Germinal center (tissue), 1 donor: ENCODE results near the gene MTHFD1L.

Source experiments
- DNase-seq: peaks from one replicate; pipeline ENCODE4 v3.0.0; 2012; ENCODE audit warnings: mixed read lengths, low spot score

MTHFD1L gene

DNA sequence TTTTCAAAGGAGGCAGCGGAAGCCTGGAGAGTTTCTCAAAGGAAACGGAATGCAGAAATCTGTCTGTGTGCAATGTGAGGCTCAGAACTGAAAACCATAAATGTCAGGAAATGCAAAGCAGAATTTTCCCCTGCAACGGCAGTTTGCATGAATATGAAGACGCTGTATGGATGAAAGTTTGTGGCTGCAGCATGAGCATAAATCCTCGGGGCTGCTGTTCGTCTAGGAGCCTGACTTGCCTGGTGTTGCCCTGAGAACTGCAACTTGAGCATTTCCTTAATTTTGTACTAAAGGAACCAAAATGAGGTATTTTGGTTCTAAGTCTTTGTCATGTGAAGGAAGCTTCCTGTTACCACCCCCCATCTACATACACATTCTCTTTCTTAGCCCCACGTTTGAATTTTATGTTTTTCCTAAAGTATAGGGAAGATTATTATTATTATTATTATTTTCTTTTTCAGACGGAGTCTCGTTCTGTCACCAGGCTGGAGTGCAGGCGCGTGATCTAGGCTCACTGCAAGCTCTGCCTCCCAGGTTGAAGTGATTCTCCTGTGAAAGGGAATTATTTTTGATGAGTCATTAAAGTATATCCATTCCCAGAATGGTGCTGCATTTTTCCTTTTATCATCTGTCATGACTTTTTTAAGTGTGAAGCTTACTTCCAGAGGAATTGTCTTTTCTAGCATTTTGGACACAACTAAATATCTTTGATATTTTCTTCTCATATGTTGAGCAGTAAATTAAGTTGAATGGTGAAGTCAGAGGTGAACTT, 33.1 kb downstream of the MTHFD1L start:
- DNase-seq: no peak

DNA sequence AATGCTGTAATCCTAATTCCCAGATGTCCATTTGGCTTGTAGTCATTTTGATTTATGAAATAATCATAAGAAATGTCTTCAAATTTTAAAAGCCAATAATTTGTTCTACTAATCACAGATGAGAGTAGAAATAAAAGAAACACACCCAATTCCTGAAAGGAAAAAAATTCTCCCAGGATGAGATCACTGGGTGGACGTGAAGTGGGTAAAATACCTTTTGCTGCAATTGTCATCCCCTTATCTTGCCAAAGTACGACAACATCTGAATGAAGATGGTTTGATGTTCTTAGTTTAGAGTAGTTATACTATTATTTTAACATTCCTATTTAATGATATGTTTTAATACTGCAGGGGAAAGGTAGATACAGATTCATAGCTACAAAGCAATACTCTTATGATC, 33.7 kb downstream of the MTHFD1L start:
- no peak for DNase-seq

DNA sequence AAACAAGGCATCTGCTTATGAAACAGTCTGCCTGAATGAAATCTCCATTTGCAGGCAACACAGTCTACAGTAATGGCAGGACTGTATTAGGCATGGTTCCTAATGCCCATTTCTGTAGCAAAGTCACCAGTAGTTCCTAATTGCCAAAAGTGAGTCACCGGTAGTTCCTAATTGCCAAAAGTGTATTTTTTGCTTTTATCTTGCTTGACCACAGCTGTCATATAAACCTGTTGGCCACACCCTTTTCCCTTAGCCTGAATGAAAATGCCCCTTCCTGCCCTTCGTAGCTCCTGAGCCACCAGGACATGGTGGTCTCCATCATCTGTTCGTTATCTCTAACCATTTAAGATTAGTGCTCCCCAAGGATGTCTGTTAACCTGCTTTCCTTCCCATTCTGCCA, 34.5 kb downstream of the MTHFD1L start:
- no peak for DNase-seq

DNA sequence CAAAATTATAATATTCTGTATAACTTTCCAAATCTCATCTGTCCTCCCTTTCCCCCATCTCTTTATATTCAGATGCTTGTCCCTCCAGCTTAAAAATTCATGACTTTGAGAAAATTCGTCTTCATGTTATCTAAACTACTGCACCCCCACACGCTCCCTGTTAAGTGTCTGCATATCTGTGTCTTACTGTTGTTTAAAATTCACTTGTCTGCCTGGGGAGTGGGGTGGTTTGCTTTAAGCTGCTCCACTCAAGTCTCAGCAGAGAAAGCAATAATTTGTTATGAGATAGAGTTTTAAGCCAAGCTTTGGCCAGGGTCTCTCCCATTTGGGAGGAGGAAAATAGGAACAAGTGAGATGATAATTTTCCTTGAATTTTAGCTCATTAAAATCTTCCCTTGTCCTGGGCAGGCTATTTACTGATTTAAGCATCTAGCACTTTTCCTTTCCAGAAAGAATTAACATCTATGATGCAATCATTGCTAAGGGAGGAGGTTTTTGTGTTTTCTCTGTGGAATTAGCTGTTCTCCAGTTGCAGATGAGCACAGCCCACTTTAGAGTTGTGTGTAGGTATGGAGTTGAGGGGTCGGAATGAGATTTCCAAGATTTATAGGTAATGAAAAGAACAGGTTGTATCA, 36.8 kb downstream of the MTHFD1L start:
- DNase-seq: no peak

DNA sequence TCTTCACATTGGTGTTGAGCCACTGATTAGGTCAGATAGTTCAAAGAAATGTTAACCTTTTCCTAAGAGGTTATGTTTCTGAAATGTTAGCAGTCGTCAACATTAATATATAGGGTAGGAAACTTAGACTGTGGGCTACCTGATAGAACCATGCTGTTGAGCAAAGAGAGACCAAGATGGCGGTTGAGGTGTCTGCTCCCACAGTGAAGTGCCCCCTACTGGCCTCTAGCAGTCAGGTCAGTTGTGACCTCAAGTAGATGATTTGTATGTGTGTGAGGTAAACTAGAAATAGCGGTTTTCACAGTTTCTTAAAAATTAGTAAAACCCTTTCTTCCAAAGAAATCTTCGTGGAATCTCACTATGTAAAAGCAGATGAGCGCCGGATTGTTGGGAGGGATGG, 40.3 kb downstream of the MTHFD1L start:
- DNase-seq: no peak

DNA sequence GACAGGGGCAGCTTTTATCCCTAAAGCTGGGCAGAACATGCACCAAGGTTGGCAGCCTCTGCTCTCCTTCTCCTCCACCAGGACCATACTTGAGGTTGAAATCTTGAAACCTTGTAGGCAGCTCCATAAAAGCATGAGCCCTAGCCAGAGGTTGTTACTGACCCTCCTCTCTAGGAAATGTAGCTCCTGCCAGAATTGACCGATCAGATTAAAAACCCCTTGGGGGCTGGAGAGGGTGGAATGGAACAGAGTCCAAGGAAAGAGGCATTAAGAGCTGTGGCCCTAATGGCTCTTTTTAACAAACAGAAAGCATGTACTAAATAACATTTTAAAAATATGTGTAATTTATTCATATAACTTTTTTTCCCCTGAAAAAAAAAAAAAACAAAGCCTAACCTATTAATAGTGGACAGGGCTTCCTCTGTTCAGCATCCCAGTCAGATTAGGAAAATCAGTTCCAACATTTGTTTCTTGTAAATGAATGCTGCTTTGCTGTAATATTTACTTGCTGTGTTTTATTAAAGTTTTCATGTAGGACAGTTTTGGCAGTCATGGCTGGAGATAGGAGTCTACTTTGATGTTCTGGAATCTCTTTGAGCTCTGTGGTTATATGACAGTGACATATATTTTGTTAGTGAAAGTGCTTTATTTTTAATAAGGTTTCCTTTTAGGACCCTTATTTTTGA, 41.3 kb downstream of the MTHFD1L start:
- no peak for DNase-seq

DNA sequence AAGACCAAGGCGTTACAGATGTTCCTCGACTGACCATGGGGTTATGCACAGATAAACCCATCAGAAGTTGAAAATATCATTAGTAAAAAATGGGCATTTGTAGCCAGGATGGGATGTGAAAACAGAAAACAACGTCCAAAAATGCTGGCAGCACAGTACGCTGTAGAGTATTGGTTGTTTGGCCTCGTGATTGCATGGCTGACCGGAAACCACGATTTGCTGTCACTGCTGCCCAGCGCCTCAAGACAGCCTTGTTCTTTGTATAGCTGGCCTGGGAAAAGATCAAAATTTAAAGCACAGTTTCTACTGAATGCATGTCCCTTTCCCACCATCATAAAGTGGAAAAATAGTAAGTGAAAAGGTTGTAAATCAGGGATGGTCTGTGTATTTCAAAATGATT, 41.9 kb downstream of the MTHFD1L start:
- DNase-seq: no peak

DNA sequence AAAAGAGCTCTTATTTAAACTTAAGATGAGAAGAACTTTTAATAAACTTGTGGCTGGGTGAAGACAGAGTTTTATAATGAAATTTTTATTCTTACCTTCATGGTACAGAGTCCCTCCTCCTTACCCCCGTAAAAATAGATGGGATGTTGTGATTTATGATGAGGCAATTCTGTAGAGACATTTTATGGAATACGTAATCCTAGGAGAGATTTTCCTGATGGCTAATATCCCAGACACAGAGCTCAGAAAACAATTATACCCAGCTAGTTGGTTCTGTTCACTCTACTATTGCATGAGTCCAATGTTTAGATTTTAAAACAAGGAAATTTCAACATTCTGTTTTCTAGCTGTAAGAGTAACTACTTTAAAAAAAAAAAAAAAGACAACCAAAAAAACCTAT, 43.4 kb downstream of the MTHFD1L start:
- DNase-seq: no peak

DNA sequence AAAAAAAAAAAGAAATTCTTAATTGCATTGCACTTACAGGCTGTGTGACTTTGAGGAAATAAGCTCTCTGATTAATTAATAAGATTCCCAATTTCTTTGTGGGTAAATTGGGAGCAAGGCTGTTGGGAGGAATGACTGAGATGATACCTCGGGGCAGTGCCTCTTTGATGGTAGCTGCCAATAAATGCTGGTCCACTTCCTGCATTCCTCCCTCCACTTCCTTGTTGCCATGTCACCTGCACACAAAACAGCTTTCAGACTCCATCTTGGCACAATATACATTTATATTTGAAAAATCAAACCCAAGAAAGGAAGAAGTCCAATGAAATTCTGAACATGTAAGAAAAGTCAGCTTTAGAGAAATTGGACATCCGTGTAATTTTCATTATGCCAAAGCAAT, 45.1 kb downstream of the MTHFD1L start:
- DNase-seq: no peak

DNA sequence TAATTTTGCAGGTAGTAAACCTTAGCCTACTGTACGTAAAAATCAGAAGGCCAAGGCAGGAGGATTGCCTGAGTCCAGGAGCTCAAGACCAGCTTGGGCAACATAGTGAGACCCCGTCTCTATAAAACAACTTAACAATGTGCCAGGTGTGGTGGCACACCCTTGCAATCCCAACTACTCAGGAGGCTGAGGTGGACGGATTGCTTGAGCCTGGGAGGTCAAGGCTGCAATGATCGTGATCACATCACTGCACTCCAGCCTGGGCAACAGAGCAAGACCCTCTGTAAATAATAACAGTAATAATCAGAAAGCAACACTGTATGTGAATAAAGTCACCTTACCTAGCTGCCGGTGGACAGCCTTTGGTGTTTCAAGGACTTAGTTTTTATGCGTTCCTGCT, 48.9 kb downstream of the MTHFD1L start:
- no peak for DNase-seq

DNA sequence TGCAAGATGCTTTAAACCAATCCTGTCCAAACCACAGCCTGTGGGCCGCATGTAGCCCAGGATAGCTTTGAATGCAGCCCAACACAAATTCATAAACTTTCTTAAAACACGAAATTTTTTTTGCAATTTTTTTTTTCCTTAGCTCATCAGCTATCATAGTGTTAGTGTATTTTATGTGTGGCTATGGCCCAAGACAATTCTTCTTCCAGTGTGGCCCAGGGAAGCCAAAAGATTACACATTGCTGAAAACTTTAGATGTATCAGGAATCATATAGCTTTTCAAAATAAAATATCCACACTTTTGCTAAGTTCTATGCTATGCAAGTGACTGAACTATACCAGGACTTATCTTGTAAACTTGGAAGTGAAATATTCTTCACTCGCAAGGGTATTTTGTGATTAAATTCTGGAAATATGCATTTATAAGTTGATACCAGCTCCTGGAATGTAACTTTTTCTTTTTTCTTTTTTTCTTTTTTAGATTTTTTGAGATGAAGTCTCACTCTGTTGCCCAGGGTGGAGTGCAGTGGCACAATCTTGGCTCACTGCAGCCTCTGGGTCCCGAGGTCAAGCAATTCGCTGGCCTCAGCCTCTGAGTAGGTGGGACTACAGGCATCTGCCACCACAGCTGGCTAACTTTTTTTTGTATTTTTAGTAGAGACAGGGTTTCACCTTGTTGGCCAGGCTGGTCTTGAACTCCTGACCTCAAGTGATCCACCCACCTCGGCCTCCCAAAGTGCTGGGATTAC, 49.8 kb downstream of the MTHFD1L start:
- DNase-seq: no peak

DNA sequence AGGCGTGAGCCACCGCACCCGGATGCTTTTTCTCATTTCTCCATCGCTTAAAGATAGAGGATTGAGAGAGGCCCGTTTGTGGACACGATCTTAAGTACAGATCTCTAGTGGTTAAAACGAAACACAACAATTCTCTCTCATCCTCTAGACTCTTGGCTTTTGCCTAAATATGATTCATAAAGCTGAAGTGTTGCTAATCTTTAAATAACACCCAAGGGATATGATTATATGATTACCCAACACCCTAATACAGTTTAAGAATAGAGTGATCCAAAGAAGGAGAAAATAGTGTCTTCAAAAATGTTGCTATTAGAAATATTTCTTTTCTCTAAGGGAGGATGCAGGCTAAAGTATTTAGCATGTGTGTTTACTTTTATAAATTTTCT, 50.4 kb downstream of the MTHFD1L start:
- DNase-seq: no peak

DNA sequence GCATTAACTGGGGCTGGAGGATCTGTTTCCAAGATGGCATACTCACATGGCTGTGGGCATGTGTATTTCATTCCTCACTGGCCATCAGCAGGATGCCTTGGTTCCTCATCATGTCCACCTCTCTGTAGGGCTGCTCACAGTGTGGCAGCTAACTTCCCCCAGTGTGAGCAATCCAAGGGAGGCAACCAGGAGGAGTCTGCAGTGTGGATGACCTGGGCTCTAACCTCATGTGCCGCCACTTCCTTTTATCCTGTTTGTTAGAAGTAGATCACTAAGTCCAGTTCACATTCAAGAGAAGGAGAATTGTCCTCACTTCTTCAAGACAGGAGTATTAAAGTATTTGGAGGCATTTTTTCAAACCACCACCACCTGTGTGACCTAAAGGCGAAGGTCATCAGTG, 54.4 kb downstream of the MTHFD1L start:
- DNase-seq: no peak

DNA sequence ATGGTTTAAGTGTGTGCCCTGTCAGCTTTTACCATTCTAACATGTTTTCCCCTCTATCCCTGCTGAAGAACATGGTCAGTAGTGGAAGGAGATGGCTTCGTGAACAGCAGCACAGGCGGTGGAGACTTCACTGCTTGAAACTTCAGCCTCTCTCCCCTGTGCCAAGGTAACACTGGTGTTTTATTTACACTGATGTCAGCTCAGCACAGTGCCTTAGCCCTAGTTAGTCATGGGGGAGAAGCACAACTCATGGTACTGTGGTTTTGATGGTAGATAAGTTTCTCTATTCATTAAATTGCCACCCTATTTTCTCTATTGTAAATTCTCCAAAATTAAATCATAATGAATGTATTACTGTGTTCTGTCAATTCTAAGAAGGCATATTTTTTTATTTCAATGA, 56.6 kb downstream of the MTHFD1L start:
- no peak for DNase-seq

DNA sequence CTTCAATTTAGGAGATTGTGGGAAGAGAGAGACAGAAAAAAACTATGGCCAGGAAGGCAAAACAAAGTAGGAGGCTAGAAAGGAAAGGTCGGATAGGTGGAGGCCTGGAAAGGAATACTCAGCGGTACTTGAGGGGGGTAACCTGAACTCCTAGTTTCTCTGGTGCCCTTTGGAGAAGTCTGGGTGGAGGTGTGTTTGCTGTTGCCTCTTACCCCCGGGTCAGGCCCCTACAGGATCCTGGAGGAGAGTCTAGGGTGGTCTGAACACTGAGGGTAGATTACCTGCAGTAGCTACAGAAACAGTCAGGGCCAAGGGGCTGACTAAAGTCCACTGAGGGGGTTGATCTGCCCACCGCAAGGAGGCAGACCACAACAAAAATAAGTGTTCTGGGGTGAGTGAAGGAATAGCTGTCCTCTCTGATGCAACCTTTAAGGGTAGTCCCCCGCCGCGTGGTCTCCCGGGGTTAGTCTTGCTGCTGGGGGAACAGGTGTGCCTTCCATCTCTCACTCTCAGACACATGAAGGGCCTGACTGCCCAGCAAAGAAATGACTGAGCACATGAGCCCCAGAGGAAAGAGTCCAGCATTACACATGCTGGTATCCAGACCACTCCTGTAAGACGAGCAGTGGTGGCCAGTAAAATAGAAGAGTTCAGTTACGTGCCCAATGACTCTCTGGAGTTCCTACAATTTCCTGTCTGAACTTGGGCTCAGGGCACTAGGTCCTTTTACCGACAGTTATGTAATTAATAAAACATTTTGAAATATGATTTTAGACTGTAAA, 59.5 kb downstream of the MTHFD1L start:
- no peak for DNase-seq

DNA sequence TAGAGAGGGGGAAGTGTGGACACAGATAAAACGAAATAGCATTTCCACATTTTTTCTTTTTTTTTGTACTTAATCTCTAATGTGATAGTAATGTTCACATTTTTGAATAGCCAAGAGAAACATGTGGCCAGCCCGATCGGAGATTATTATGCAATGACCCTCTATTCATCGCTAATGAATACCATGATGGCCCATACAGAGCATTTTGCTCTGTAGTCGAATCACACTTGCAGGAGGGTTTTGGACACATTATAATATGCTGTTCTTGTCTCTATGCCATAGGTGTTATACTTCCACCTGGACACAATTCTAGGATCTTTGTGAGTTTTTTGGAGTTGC, 60.1 kb downstream of the MTHFD1L start:
- DNase-seq: no peak

DNA sequence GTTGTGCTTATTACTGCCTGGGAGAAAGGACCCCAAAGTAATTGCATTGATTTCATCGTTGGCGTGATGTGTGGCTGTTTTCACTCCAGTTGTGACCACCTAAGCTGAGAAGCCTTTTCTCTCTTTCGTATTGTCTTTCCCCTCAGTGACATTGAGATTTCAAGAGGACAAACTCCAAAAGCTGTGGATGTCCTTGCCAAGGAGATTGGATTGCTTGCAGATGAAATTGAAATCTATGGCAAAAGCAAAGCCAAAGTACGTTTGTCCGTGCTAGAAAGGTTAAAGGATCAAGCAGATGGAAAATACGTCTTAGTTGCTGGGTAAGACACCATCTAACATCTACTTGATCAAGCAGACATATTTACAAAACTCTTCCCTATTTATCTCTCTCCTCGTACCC, 60.5 kb downstream of the MTHFD1L start:
- DNase-seq: no peak

DNA sequence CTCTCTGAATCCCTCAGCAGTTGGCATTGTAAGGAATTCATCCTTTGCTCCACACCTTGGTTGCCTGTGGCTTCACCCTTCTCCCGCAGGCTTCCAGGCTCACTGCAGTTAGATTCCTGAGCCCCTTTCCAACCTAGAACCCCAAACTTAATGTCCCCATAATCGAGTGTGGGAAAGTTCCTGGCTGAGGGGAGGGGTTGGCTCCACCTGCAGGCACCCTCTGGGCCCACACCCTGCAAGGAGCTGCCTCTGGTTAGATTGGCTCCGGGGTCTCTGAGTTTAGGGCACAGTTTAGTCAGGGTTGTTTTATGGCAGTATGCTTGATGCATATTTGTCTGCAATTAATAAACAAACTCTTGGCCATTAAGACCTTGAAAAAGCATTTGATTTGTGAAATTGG, 63.4 kb downstream of the MTHFD1L start:
- no peak for DNase-seq

DNA sequence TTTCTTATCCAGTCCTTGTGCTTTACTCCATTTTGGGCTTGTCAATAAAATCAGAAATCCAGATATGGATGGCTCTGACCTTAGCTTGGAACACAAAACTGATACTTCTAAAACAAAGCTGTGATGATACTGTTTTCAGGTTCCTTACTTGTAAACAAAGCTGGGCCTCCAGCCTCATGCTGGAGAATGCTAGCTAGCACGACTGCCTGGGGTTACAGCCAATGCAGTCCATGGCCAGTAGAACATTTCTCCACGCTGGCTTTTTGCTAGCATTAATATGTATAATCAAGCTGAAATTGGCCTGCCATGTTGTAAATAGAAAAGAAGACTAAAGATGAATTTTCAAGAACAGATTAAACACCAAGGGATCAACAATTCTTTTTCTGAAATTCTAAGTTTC, 63.9 kb downstream of the MTHFD1L start:
- DNase-seq: no peak

DNA sequence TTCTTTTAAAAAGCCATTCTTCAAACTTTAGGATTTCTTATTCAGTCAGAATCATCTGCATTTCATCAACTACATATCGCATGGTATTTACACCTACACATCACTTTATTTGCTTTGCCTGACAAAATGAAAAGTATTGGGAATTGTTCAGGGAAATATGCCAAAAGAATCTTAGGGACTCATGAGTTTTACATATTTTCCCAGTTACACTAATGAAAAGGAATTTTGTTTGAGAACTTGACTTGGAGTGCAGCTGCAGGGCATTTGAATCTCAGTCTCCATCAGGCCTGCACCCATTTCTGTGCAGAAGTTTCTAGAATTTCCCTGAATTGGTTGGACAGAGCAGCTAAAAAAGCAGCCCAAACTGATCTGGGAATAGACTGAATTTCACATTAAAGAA, 65.3 kb downstream of the MTHFD1L start:
- DNase-seq: no peak

DNA sequence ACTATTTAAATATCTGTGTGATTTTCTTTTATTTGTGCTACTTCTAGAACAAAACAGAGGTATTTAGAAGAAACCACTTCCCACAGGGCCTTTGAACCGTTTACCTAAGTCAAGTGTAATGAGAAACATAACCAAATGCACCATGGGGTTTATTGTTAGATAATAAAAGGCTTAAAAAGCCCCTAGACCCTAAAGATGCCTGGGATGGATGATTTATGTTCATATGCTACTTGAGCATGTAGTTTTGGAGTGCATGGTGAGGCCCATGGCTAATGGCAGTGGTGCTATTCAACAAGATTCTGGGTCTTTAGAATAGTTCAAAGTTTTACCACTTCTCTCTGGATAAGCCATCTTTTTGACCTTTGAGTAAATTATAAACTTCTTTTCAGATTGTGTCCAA, 65.9 kb downstream of the MTHFD1L start:
- DNase-seq: no peak

DNA sequence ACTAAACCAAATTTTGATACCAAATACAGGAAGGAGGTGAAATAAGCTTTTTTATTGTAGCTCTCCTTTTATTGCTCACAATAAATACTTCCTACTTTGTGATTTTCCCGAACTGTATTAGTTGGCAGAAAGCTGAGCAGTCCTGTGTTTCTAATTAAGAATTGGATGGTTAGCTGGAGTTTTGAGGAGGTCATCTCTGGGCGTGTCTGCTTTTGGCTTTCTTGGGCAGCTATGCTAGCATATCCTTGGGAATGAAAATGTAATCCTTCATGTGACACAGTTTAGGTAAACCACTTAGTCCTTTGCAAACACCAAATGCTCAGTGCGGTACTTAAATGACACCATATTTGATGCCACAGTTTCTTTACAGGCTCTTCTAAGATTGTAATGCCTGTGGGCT, 67.5 kb downstream of the MTHFD1L start:
- no peak for DNase-seq
